GM21737 (cell line): ENCODE data around the gene RRBP1.

Experiments used
- ATAC-seq: cut with Tn5 transposase; IDR thresholded peaks from one replicate; pipeline ENCODE4 v1.9.1; 2021; ENCODE audit warnings: mild to moderate bottlenecking, moderate library complexity; ENCODE audit not compliant: unreplicated experiment

RRBP1 gene

DNA sequence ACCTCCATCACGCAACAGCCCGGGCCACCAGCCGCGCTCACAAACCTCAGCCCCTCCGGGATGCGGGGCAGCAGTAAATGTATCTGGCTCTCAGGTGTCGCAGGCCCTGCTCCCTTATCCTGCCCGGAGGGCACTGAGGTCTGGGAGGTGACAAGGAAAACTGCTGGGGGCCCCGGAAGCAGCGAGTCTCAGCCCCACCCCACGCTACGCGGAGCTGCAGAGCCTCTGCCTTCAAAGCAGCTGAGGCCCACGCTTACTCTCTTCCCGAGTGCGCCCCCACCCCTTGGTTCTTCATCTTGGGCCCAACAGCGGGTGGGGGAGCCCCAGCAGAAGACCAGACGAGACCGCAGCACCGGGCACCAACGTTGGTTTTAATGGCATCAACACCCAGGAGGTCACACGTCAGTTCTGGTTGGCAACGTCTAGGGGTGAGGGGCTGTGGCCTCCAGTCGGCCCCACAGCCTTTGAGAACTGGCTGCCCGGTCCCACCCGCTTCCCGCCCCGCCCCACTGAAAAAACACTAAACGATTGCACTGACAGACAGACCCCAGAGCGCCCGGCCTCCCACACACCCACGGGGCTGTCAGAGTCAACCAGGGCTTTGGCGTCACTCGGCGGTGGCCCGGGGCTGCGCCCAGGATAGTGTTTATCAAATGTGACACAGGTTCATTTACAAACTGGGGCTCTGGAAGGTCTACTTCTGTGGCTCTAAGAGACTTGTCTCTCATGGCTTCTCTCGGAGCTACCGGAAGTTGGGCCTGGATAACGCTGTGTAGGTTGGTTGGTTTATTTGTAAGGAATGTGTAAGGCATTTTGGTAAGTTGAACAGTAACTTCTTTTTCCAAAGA is 68.5 kb downstream of the RRBP1 start:
- no peak for ATAC-seq

DNA sequence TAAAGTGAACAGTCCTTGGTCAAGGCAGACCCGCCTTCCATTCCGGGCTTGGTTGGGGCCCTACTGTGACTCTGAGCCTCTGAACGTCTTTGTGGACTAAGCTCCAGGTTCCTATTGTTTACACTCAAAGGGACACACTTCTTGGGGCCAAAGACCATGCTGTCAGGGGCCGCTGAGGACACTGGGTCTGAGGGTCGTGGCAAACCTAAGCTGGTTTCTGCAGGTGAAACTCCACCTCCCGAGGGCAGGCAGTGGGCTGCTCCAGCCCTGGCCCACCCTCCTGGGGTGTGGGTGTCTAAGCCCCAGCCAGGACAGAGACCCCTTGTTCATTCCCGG is 69.1 kb downstream of the RRBP1 start:
- ATAC-seq: no peak

DNA sequence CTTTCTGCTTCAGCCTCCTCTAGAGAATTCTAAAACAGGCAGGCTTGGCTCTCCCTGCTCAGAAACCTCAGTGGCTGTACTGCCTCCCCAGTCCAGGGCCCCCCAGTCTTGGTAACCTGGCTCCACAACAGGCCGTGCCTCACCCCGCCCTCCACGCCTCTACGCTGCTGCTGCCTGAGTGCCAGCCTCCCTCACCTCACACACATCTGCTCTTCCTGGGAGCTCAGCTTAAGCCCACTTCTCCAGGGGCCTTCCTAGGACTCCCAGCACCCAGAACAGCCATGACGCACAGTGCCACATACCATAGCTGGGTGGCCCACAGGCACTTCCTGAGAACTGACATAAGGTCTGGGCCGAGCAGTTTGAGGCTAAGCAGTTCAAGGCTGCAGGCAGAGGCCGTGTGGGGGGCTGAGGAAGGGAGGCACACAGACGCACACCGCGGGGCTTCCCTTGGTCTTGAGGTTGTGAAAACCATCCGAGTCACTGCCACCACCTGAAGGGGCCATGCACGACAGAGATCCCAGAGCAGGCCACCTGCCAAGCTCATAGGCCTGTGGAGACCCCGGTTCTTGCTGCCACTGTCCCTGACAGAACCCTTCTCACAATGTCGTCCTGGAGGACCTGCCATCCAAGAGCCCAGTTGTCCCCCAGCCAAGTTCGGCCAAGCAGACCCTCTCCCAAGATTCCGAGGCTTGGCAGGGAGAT is 69.6 kb downstream of the RRBP1 start:
- no peak for ATAC-seq

DNA sequence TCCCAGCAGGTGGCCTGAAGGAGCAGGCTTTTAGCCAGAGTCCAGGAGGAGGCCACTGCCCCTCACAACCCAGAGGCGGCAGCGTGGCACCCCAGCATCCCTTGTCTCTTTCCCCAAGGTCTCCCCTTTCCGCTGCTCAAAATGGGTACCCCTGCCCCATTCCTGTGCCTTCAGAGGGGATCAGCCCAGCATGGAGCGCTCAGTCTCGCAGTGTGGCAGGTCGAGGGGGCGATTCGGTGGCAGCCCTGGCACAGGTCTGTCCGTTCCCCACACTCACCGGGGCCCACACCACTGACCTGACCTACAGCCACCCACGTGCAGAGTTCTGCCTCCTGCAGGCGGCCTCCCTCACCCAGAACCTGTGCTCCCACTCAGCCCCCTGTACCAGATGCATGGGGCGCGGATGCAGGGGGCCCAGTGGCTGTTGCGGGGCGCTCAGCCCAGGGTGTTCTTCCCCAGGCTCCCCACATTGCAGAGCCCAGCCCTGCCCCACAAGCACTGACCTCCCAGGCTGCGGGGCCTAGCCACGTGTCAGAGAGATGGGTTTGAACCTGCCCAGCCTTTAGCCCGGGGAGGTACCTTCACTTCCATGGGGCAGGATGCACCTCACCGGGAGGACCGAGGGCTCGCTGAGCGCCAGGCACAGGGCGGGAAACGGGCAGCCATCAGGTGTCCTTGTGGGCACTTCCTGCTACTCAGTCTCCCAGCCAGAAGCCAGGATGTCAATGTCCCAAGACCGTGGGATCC is 70.3 kb downstream of the RRBP1 start:
- ATAC-seq: no peak

DNA sequence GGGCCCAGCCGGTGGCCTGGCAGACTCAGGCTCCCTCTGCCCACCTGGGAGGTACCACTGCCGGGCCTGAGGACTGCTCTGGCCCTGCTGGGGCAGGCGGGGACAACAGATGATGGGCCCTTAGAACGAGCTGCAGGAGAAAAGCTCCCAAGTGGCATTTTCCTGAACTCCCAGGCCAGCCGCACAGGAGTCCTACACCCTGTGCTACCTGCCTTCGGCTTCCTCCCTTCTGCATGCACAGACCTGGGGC is 70.8 kb downstream of the RRBP1 start:
- no peak for ATAC-seq

DNA sequence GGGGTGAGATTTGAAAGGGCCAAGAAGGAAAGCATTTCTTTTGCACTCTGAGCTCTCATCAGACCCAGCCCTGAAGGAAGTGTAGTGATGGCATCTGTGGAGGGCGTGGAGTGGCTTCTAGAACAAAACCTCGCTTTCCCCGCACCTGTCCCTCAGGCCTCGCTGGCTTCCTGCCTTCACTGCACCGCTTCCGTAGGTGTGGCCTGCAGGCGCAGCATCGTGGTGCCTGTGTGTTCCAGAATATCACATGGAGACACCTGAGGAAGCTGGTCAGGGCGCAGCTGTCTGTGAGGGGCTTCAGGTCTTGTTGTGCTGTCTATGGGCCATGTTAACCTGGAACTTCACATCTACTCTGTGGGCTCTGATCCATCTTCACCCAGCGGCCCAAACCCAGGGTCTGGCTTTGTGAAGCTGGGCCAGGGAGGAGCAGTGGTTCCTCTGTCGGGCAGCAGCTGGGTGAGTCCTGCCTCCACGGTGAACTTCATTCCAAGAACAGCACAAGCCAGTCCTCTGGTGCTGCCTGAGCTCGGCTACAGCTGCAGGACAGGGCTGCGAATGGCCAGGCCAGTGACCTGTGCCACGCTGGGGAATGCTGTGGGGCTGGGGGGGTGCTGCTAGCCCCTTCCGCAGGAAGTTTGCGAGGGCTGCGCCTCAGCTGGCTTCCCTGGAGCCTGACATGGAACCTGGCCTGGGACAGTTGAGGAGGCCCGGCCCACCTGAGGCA is 71.3 kb downstream of the RRBP1 start:
- ATAC-seq: no peak

DNA sequence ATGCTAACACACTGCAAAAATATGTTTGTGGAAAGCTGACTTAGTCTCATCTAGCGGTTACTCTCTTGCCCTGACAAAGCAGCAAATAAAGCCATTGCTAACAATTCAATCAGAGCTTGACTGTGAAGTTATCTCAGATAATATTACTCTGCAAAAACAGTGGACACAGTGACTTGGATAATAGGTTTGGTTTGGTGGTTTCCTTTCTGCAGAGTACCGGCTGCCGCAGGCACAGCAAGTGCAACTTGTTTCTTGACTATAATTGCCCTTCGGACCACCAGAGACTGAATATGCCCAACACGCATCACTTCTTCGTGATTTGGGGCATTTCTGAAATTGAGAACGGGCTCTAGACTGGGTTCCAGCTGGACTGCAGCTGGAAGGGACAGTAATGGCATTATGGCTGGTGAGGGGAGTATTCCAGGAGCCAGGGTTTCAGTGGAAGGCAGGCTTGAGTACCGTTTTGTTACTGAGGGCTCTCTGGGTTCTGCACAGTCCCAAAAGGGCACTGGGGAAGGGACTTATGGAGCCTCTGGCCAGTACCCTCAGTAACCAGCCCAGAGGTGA is 72.1 kb downstream of the RRBP1 start:
- no peak for ATAC-seq

DNA sequence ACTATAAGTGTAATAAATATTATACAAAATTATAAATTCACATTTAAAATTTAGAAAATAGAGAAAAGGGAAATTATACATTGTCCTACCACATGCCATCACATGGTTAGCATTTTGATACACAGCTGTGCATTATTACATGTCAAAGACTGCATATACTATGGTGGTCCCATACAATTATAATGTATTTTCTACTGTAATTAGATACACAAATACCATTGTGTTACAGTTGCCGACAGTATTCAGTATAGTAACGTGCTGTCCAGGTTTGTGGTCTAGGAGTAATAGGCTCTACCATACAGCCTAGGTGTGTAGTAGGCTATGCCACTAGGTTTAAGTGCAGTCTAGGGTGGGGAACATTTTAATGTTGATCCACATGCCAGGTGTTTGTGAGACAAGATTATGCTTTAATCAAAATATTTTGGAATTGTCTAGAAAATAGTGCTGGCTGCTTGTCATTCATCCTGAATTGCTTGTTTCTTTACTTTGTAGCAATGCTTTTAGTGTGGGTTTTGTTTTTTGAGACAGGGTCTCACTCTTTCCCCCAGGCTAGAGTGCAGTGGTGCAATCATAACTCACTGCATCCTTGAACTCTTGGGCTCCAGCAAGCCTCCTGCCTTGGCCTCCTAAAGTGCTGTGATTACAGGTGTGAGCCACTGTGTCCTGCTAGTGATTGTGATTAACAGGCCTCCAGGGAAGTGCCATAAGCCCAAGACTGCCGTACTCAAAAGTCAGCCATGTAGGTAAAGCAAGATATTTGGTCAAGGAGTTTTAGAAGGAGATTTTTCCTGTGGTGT is 73.1 kb downstream of the RRBP1 start:
- no peak for ATAC-seq

DNA sequence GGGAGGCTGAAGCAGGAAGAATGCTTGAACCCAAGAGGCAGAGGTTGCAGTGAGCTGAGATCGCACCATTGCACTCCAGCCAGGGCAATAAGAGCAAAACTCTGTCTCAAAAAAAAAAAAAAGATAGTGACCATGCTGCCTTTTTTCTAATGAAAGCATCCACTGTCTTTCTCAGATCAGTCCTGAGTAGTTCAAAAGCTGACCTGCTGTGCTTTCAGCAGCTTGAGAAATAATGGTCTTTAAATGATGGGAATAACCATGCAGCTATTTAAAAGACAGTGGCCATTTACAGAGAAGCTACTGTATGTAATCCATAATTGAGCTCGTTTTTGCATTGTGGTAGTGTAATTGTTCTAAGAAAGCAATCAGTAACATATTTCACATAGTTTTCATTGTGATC is 76.0 kb downstream of the RRBP1 start:
- no peak for ATAC-seq

DNA sequence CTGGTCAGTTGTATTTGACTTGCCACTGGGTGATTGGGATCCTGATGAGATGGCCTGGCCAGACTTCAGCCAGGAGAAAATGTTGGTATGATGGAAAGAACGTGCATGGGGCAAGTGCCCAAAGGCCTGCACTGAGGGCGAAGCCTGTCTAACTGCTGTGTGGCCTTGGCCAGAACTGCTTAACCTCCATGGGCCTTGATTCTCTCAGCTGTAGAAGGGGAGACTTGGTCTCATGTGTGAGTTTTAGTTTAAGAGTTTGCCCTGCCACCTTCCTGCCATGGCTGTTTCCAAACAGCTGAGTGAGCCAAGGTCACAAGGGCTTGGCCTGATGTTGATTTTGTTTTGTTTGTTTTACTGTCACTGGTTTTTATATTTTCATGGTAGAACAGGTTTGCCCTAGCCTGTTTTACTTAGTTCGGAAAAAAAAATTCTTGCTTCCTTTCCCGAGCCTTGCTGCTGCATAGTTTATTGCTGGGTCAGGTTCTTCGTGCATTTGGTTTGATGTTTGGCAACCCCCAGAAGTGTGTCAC is 76.8 kb downstream of the RRBP1 start:
- no peak for ATAC-seq

DNA sequence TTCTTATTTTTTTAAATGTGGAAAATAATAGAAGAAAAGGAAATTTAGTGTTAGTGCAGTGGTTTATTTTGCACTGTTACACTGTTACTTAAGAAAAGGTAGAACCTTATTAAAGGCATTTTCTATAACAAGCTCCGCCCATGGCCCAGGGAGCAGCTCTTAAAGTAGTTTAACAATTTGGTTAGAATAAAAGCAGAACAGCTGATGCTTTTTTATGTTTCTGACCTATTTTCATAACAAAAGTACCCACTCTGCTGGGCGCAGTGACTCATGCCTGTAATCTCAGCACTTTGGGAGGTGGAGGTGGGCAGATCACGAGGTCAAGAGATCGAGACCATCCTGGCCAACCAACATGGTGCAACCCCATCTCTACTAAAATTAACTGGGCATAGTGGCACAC is 79.5 kb downstream of the RRBP1 start:
- ATAC-seq: no peak

DNA sequence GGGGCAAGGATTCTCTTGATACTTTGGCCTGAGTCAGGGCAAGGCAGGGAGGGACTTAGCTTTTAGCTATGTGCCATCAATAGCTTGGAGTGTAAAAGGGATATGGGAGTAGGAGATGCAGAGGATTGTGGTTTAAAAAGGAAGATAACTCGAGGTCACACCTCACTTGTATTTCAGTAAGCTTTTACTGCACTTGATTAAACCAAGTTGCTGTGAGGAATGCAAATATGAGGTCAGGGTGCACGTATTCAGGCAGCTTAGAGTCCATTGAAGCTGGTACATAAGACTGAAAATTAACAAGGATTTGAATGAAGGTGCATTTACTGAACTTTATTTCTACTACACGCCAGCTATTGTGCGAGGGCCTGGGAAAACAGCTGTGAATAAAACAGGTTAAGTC is 80.1 kb downstream of the RRBP1 start:
- no peak for ATAC-seq

DNA sequence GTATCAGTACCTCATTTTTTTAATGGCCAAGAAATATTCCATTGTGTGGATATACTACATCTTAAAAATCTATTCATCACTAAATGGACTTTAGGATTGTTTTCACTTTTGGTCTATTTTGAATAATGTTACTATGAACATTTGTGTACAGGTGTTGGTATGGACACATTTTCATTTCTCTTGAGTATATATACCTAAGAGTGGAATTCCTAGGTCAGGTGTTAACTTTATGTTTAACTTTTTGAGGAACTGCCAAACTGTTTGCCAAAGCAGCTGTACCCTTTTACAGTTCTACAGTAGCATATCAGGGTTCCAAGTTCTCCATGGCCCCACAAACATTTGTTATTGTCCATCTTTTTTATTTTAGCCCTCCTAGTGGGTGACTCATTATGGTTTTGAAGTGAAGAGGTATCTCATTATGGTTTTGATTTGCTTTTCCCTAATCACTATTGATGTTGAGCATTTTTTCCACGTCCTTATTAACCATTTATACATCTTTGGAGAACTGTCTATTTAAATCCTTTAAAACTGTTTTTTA is 84.0 kb downstream of the RRBP1 start:
- no peak for ATAC-seq

DNA sequence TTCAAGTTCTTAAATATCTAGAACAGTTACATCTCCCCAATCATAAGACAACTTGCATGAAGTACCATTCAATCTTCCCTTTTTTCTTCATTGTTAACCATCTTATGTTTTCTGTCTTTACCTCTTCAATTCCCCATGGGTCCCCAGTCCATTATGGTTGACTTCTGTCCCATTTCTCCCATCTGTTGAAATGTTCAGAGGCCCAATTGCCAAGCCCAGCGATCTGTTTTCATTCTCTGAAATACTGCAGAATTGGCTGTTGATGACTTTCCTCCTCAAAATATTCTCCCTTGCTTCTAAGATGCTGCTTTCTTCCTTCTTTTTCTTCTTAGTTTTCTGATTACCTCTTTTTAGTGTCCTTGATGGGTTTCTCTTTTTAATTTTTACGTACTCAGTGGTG is 86.2 kb downstream of the RRBP1 start:
- ATAC-seq: no peak

DNA sequence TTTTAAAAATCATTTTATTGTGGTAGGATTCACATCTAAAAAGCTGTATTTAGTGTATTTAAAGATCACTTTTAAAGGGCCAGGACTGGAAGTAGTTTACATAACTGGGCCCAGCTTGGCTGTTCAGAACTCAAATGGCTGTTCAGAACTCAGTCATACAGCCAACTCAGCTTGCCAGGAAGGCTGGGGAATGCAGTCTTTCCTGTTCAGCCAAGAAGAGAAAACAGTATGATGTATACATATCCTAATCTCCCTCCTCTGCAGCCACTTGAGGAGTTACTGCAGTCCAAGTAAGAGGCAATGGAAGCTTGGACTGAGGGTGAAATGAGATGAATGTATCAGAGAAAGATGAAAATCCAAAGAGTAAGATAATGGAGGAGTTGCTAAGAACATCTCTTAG is 87.6 kb downstream of the RRBP1 start:
- no peak for ATAC-seq

DNA sequence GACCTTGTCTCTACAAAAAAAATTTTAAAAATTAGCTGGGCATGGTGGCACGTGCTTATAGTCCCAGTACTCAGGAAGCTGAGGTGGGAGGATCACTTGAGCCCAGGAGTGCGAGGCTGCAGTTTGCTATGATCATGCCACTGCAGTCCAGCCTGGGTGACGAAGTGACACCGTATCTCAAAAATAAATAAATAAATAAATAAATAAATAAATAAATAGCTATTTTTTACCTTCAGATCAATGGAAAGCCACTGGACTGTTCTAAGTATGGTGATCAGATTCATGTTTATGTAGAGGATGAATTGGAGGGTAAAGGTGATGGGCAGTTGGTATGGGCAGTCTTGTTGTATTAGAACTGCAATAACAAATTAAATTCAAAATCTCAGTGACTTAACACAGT is 88.1 kb downstream of the RRBP1 start:
- ATAC-seq: no peak

DNA sequence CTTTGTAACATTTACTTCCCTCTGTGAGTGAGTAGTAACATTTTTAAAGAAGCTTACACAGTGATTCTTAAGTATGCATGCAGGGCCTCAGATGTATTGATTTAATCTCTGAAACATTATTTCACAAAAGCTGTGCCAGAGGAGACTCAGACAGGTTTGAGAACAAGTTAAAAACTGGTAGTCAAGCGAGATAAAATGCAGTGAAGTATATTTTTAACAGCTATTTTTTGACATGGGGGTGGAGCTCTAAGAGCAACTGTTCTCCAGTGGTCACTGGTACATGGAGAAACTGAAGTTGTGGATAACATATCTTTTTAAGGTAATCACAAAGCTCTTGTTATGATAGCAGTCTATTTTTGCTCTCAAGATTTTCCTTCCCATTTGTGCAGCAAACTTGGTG is 91.8 kb downstream of the RRBP1 start:
- ATAC-seq: no peak

DNA sequence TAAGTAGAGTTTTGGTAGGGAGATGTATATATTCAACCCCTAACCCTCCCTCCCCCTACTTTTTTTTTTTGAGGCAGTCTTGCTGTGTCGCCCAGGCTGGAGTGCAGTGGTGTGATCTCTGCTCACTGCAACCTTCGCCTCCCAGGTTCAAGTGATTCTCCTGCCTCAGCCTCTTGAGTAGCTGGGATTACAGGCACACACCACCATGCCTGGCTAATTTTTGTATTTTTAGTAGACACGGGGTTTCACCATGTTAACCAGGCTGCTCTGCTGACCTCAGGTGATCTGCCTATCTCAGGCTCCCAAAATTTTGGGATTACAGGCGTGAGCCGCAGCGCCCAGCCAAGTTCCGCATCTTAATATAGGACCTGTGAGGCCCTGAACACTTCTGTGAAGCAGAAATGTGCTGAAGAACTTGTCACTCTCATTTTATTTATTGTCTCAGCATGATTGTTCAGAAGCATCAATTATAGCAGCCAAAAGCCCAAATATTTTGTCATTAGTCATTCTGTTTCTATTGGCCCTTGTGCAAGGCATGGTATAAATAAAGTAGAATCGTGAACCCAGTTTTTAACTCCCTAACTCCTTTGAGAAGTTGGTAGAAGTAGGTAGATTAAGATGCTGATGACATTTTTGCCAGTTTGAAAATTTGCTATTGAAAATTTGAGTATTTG is 92.7 kb downstream of the RRBP1 start:
- ATAC-seq: no peak

DNA sequence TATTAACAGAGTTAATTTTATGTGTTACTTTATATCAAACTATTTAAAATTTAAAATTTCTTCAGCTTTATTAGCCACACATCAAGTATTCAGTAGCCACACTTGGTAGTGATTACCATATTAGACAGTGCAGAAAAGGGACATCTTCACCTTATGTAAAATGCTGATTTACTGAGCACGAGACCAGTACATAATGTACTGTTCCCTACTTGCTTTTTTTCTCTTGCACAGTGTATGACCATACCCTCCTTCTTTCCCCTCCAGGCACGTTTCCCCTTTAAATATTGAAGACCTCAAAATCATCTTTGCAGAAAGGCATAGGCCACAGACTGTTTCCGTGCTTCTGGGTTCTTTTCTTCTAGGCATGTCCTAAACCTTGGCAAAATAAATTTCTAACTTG is 94.2 kb downstream of the RRBP1 start:
- ATAC-seq: no peak
